B cell (primary cell): ENCODE data around the gene WBP4. TPM values are rescaled to one million over a fixed set of nuclear protein-coding genes. Genes with fewer than 3 reads are reported as not detected.
A peak's percentile ranks its signal among the peaks of the same experiment; 100 is the strongest.

Experiments used
- ATAC-seq: fragments of 200-7000 bp; cut with Tn5 transposase; one replicate; pipeline ENCODE4 v1.10.0; 2021; ENCODE audit warnings: low read depth, mild to moderate bottlenecking, moderate number of reproducible peaks, moderate library complexity
- CTCF ChIA-PET: fragments of 350-600 bp; sonication (Branson Sonifier 250); formaldehyde crosslinking; loops from one replicate; lab custom pipeline; 2021; ENCODE audit warnings: antibody characterized with exemption, inconsistent platforms; lab: Charles Lee
- POLR2A ChIA-PET: fragments of 350-600 bp; sonication (Branson Sonifier 250); formaldehyde crosslinking; loops from one replicate; lab custom pipeline; 2021; ENCODE audit warnings: antibody characterized with exemption; lab: Charles Lee
- DNase-seq: peaks from one replicate; pipeline ENCODE4 v3.0.0; 2013
- H2AFZ ChIP-seq: 2 replicates; pipeline ENCODE4 v1.6.1; 2012; ENCODE audit warnings: mild to moderate bottlenecking, low read depth, low read length; ENCODE audit not compliant: insufficient read depth, poor library complexity, severe bottlenecking
- H3K27ac ChIP-seq, 2 donors: 1 replicate in 1 of 2; 2 replicates in 1 of 2; pipeline ENCODE4 v1.5.1; 2012 to 2013; ENCODE audit warnings: low read length in 2 of 2, mild to moderate bottlenecking in 2 of 2, moderate library complexity in 1 of 2
- H3K27me3 ChIP-seq, 4 experiments: fragments of 200-600 bp in 1 of 4; sonication (generic) in 1 of 4; replicated peaks in 1 of 4; 1 replicate in 2 of 4; 2 replicates in 2 of 4; pipeline versions ENCODE4 v1.6.1 to v1.7.0; 2013 to 2016; ENCODE audit warnings: low read length in 3 of 4, mild to moderate bottlenecking in 2 of 4, mixed read lengths in 1 of 4, moderate library complexity in 1 of 4; ENCODE audit not compliant: insufficient read depth in 4 of 4, control insufficient read depth in 3 of 4; ENCODE audit errors: control extremely low read depth in 1 of 4
- H3K36me3 ChIP-seq, 2 experiments: replicated peaks in 1 of 2; 1 replicate in 1 of 2; 2 replicates in 1 of 2; pipeline versions ENCODE4 v1.6.1 to v1.7.1; 2013; ENCODE audit warnings: low read length in 1 of 2; ENCODE audit not compliant: insufficient read depth in 2 of 2, control insufficient read depth in 1 of 2; ENCODE audit errors: control extremely low read depth in 1 of 2, extremely low read depth in 1 of 2
- H3K4me1 ChIP-seq, 2 donors: fragments of 200-600 bp in 1 of 2; sonication (generic) in 1 of 2; 1 replicate in 1 of 2; 2 replicates in 1 of 2; pipeline versions ENCODE4 v1.5.1 to v1.6.1; 2013 to 2017; ENCODE audit warnings: low read length in 2 of 2; ENCODE audit not compliant: control insufficient read depth in 2 of 2, insufficient read depth in 2 of 2
- H3K4me2 ChIP-seq: replicated peaks from 2 replicates; pipeline ENCODE3; 2012; ENCODE audit warnings: mild to moderate bottlenecking, low read depth, low read length; ENCODE audit not compliant: poor library complexity, severe bottlenecking
- H3K4me3 ChIP-seq, 5 experiments: fragments of 200-600 bp in 1 of 5; sonication (generic) in 1 of 5; 1 replicate in 3 of 5; 2 replicates in 2 of 5; pipeline versions ENCODE4 v1.5.1 to v1.7.0; 2011 to 2016; ENCODE audit warnings: low read length in 4 of 5, mild to moderate bottlenecking in 4 of 5, low read depth in 2 of 5, control low read depth in 1 of 5, moderate library complexity in 1 of 5; ENCODE audit not compliant: insufficient read depth in 1 of 5; ENCODE audit errors: control extremely low read depth in 1 of 5, extremely low read depth in 1 of 5
- H3K79me2 ChIP-seq: fragments of 200-600 bp; sonication (generic); one replicate; pipeline ENCODE4 v1.6.0; 2016; ENCODE audit warnings: low read length; ENCODE audit not compliant: control insufficient read depth, insufficient read depth
- H3K9ac ChIP-seq: fragments of 200-600 bp; sonication (generic); 2 replicates; pipeline ENCODE4 v1.6.1; 2017; ENCODE audit warnings: mild to moderate bottlenecking, low read length, moderate library complexity
- H3K9me3 ChIP-seq, 3 donors: one replicate each; pipeline versions ENCODE4 v1.6.1 to v1.7.1; 2013; ENCODE audit warnings: low read length in 2 of 3; ENCODE audit not compliant: control insufficient read depth in 2 of 3, insufficient read depth in 1 of 3; ENCODE audit errors: control extremely low read depth in 1 of 3
- H4K20me1 ChIP-seq: 2 replicates; pipeline ENCODE4 v1.6.0; 2012; ENCODE audit warnings: mild to moderate bottlenecking, low read length; ENCODE audit not compliant: insufficient read depth, control insufficient read depth, poor library complexity, severe bottlenecking
- H3K27ac Mint-ChIP-seq: one replicate; pipeline ENCODE4 v1.8.0; 2021; ENCODE audit warnings: mixed read lengths
- H3K27me3 Mint-ChIP-seq: one replicate; pipeline ENCODE4 v1.8.0; 2021; ENCODE audit warnings: mixed read lengths
- H3K4me1 Mint-ChIP-seq: one replicate; pipeline ENCODE4 v1.8.0; 2021; ENCODE audit warnings: mixed read lengths
- H3K4me3 Mint-ChIP-seq: one replicate; pipeline ENCODE4 v1.8.0; 2021; ENCODE audit warnings: mixed read lengths
- H3K9me3 Mint-ChIP-seq: one replicate; pipeline ENCODE4 v1.8.0; 2022; ENCODE audit warnings: mixed read lengths; ENCODE audit not compliant: insufficient read depth
- CTCF ChIP-seq: fragments of 200-600 bp; IDR thresholded peaks from one replicate; pipeline ENCODE4 v1.8.0; 2022; ENCODE audit warnings: antibody characterized with exemption, mild to moderate bottlenecking
- EZH2 ChIP-seq: IDR thresholded peaks from 2 replicates; pipeline ENCODE4 v1.6.1; 2012; ENCODE audit warnings: borderline replicate concordance, low read depth, mild to moderate bottlenecking, moderate library complexity, low read length; ENCODE audit not compliant: insufficient read depth, poor library complexity, severe bottlenecking
- WGBS: methylation state at CpG from one replicate; pipeline ENCODE4 v1.1.5; 2013; ENCODE audit warnings: missing lambda C conversion rate; ENCODE audit not compliant: insufficient coverage; 5-methylcytosine and 5-hydroxymethylcytosine counted together
- intact Hi-C: fragments of 100-400 bp; cut with micrococcal nuclease; formaldehyde crosslinking; loops from one replicate; pipeline ENCODE4 v1.10.0; 2022
- polyA plus RNA-seq: library from polyadenylated mRNA; depleted of rRNA; stranded (reverse); fragments of >200 nt; gene quantifications from 2 replicates; pipeline ENCODE4 v1.2.3, GENCODE V29; 2012
- total RNA-seq, 2 donors: library from RNA; stranded (reverse); fragments of 120-200 nt in 1 of 2; gene quantifications; 1 replicate in 1 of 2; 2 replicates in 1 of 2; pipeline versions ENCODE4 v1.2.3 to v1.2.4, GENCODE V29; 2013 to 2022

WBP4 gene
- total and polyA plus RNA-seq, 2 donors (not counting 1 experiment from before 2014, with no cell fraction given) = 1.8 to 10.4 TPM

- DNase-seq (no peak), ATAC-seq (no peak)
- ChIA-PET CTCF (interaction anchor here (0.6 to 4.6 kb wide), 6 partner anchors 9 to 84 kb away, joined by 3 to 44 read pairs (median 4); no protein-coding TSS in a partner anchor), POLR2A (interaction anchor here (0.7 to 0.9 kb wide), 2 partner anchors 17 to 391 kb away, joined by 3 read pairs; no protein-coding TSS in a partner anchor)
- Mint-ChIP-seq H3K4me3 (no peak overlapping the region), H3K27ac (peak overlapping the region; percentile 35), H3K4me1 (peaks cover 58% of the 10 kb centered on the region), H3K27me3 (no peaks in the 10 kb centered on the region), H3K9me3 (no peaks in the 10 kb centered on the region)
- no peak overlapping the region for H3K4me2 ChIP-seq
- H3K4me3 ChIP-seq = no peak overlapping the region
- 100% methylated on average over 3 of the region's 11 CpGs for WGBS
- H4K20me1 ChIP-seq = no peaks in the 10 kb centered on the region
- H3K79me2 ChIP-seq = peaks cover 70% of the 10 kb centered on the region
- H3K36me3 ChIP-seq = no peaks in the 10 kb centered on the region
- H3K9me3 ChIP-seq = no peaks in the 10 kb centered on the region
- H3K9ac ChIP-seq = no peak overlapping the region
- no peaks in the 10 kb centered on the region for H3K27me3 ChIP-seq
- H3K27ac ChIP-seq = no peak overlapping the region
- intact Hi-C loops = loop anchor here (5.0 kb wide), 1 partner anchor 390 kb away; the partner anchor contains the start of gene FOXO1
- no peak for TF ChIP-seq EZH2
- TF ChIP-seq CTCF = no peak
- H2AFZ ChIP-seq = no peak overlapping the region
- peaks cover 29 to 31% of the 10 kb centered on the region in 2 donors for H3K4me1 ChIP-seq
Observed at GRCh38 chr13:41056826-41057711, 4.2 kb upstream of the WBP4 start.
